SK-N-SH treated with all-trans-retinoic acid at 6 μM for 48 hours (cell line): Measurements from ENCODE around the gene TMEM132A.

Experiments used
- CREB5 ChIP-seq: fragments of 250-450 bp; sonication (Bioruptor Pico); IDR thresholded peaks from 2 replicates; pipeline ENCODE4 v1.5.1; 2020; ENCODE audit warnings: low read depth, mild to moderate bottlenecking, moderate library complexity
- OSR1 ChIP-seq: fragments of 250-450 bp; sonication (Bioruptor Pico); IDR thresholded peaks from 2 replicates; pipeline ENCODE4 v1.8.0; 2022; ENCODE audit warnings: moderate library complexity, mild to moderate bottlenecking, inconsistent platforms
- POU6F1 ChIP-seq: fragments of 250-450 bp; sonication (Bioruptor Pico); IDR thresholded peaks from 2 replicates; pipeline ENCODE4 v1.8.0; 2021; ENCODE audit warnings: low read depth, mild to moderate bottlenecking, moderate library complexity, borderline replicate concordance
- RARB ChIP-seq: fragments of 250-450 bp; sonication (Bioruptor Pico); IDR thresholded peaks from 2 replicates; pipeline ENCODE4 v1.8.0; 2021; ENCODE audit warnings: mild to moderate bottlenecking, moderate library complexity
- TSHZ2 ChIP-seq: fragments of 250-450 bp; sonication (Bioruptor Pico); IDR thresholded peaks from 2 replicates; pipeline ENCODE4 v1.5.0; 2020; ENCODE audit warnings: mild to moderate bottlenecking, moderate library complexity
- ZNF70 ChIP-seq: fragments of 450-650 bp; formaldehyde crosslinking; IDR thresholded peaks from 2 replicates; pipeline ENCODE4 v1.5.0; 2020; ENCODE audit warnings: mild to moderate bottlenecking, moderate library complexity
- TF ChIP-seq, protein P1 (sequence below): fragments of 250-450 bp; sonication (Bioruptor Pico); IDR thresholded peaks from 2 replicates; pipeline ENCODE4 v1.8.0; 2020; ENCODE audit warnings: mild to moderate bottlenecking, moderate library complexity, borderline replicate concordance

DNA sequence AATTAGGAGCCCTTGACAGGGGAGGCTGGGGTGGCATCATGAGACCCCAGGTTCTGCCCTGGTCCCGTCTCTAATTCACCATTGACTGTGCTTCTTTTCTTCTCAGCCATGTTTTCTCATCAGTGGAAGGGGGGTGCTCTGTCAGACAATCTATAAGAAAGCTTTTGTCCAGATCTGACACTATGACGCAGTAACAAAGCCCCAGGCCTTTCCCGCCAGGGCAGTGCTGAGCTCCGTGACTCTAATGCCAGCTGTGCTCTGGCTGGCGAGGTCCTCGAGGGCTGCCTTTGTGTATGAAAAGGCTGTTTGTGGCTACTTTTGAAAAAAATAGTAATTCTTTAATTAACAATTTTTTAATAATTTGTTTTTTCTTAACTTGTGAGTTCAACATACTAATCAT lies 50.5 kb downstream of the TMEM132A start:
- TF ChIP-seq POU6F1 (CRISPR knock-in tag), result no peak
- no peak for TF ChIP-seq RARB (CRISPR knock-in tag)
- no peak for TF ChIP-seq CREB5 (CRISPR knock-in tag)
- no peak for TF ChIP-seq OSR1
- no peak for TF ChIP-seq ZNF70 (CRISPR knock-in tag)
- no peak for TF ChIP-seq TSHZ2
- TF ChIP-seq, protein P1, sequence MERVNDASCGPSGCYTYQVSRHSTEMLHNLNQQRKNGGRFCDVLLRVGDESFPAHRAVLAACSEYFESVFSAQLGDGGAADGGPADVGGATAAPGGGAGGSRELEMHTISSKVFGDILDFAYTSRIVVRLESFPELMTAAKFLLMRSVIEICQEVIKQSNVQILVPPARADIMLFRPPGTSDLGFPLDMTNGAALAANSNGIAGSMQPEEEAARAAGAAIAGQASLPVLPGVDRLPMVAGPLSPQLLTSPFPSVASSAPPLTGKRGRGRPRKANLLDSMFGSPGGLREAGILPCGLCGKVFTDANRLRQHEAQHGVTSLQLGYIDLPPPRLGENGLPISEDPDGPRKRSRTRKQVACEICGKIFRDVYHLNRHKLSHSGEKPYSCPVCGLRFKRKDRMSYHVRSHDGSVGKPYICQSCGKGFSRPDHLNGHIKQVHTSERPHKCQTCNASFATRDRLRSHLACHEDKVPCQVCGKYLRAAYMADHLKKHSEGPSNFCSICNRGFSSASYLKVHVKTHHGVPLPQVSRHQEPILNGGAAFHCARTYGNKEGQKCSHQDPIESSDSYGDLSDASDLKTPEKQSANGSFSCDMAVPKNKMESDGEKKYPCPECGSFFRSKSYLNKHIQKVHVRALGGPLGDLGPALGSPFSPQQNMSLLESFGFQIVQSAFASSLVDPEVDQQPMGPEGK, result no peak
